GM21515 (cell line): Measurements from ENCODE around the gene MYRFL.
"Not testable (repeated sequence)": the region's sequence is repeated elsewhere in the genome, so short reads cannot be mapped to it uniquely, and the experiment has no call there.

Experiments
- ATAC-seq: cut with Tn5 transposase; IDR thresholded peaks from one replicate; pipeline ENCODE4 v1.9.1; 2021; ENCODE audit not compliant: unreplicated experiment

Gene MYRFL

GRCh38 chr12:69840727-69841126, 15.7 kb downstream of the MYRFL start:
- no peak for ATAC-seq

- no peak for ATAC-seq
These were observed 18.6 kb downstream of the MYRFL start for GRCh38 chr12:69843608-69844007.

- no peak for ATAC-seq
These were observed 19.4 kb downstream of the MYRFL start for GRCh38 chr12:69844416-69844815.

- ATAC-seq = no peak
These were observed 19.8 kb downstream of the MYRFL start for GRCh38 chr12:69844836-69845235.

GRCh38 chr12:69846976-69847375, 21.9 kb downstream of the MYRFL start:
- ATAC-seq = no peak

- ATAC-seq = no peak
These were observed 26.9 kb downstream of the MYRFL start for GRCh38 chr12:69851976-69852375.

GRCh38 chr12:69853176-69853961, 28.3 kb downstream of the MYRFL start:
- not testable (repeated sequence) for ATAC-seq

- no peak for ATAC-seq
These were observed 41.7 kb downstream of the MYRFL start for GRCh38 chr12:69866698-69867097.

- ATAC-seq = no peak
These were observed 43.7 kb downstream of the MYRFL start for GRCh38 chr12:69868695-69869094.

- no peak for ATAC-seq
These were observed 47.8 kb downstream of the MYRFL start for GRCh38 chr12:69872804-69873203.

- no peak for ATAC-seq
These were observed 48.4 kb downstream of the MYRFL start for GRCh38 chr12:69873429-69873828.

- ATAC-seq = no peak
These were observed 49.6 kb downstream of the MYRFL start for GRCh38 chr12:69874606-69875005.

GRCh38 chr12:69875416-69875935, 50.4 kb downstream of the MYRFL start:
- no peak for ATAC-seq

- peak; percentile 95 for ATAC-seq
These were observed 54.3 kb downstream of the MYRFL start for GRCh38 chr12:69879007-69879960.

GRCh38 chr12:69880571-69880970, 55.5 kb downstream of the MYRFL start:
- ATAC-seq = no peak

- ATAC-seq = no peak
These were observed 56.7 kb downstream of the MYRFL start for GRCh38 chr12:69881771-69882170.

- ATAC-seq = no peak
These were observed 59.4 kb downstream of the MYRFL start for GRCh38 chr12:69884386-69884785.

- ATAC-seq = peak; percentile 63
These were observed 60.6 kb downstream of the MYRFL start for GRCh38 chr12:69885658-69886057.

- ATAC-seq = no peak
These were observed 61.1 kb downstream of the MYRFL start for GRCh38 chr12:69886109-69886508.

- ATAC-seq = no peak
These were observed 61.7 kb downstream of the MYRFL start for GRCh38 chr12:69886715-69887114.

- ATAC-seq = no peak
These were observed 63.9 kb downstream of the MYRFL start for GRCh38 chr12:69888901-69889300.
